Measurements from ENCODE around the gene FER1L5. TPM values are rescaled to one million over a fixed set of nuclear protein-coding genes. Genes with fewer than 3 reads are reported as not detected.

Gene FER1L5
- total RNA-seq, 1 experiment from 2014 or later = 0.07 TPM

DNA sequence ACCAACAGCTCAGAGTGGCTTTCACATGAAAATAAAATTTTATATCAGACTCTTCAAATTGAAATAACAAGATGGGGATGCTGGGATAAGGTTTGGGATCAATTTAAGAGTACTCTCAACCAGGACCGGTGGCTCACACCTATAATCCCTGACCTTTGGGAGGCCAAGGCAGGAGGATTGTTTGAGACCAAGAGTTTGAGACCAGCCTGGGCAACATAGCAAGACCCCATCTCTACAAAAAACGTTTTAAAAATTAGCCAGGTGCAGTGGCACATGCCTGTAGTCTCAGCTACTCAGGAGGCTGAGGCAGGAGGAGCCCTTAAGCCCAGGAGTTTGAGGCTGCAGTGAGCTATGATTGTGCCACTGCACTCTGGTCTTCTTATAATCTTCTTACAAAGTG lies 94.7 kb downstream of the FER1L5 start:
- H3K27me3 Mint-ChIP-seq (ENCODE audit: insufficient read depth, unreplicated experiment) = no peaks in the 10 kb centered on the region
- no TSS peak for BruUV-seq (replicated peaks)
- peaks cover 4% of the 10 kb centered on the region; the same call in 1 of the 2 replicates for H3K36me3 ChIP-seq (ENCODE audit: control insufficient read depth, insufficient read depth, low read length)
- no peaks in the 10 kb centered on the region for H3K9me3 ChIP-seq
- H3K27me3 ChIP-seq (replicated peaks; ENCODE audit: control insufficient read depth, insufficient read depth, low read length) = no peaks in the 10 kb centered on the region
- no peak overlapping the region for H3K27ac Mint-ChIP-seq (ENCODE audit: unreplicated experiment)
- no peak overlapping the region for H3K4me3 ChIP-seq (ENCODE audit: low read depth, low read length)
- no peaks in the 10 kb centered on the region for H3K9me3 Mint-ChIP-seq (ENCODE audit: unreplicated experiment)
- peaks cover 45% of the 10 kb centered on the region for H3K36me3 Mint-ChIP-seq (ENCODE audit: insufficient read depth, unreplicated experiment)
- H3K4me3 Mint-ChIP-seq (ENCODE audit: unreplicated experiment) = no peak overlapping the region
- intact Hi-C loops (cut with micrococcal nuclease; ENCODE audit: unreplicated experiment) = no loop called here
- no peak for DNase-seq
- H3K4me1 ChIP-seq = peaks cover 6% of the 10 kb centered on the region
- TF ChIP-seq, protein P1, sequence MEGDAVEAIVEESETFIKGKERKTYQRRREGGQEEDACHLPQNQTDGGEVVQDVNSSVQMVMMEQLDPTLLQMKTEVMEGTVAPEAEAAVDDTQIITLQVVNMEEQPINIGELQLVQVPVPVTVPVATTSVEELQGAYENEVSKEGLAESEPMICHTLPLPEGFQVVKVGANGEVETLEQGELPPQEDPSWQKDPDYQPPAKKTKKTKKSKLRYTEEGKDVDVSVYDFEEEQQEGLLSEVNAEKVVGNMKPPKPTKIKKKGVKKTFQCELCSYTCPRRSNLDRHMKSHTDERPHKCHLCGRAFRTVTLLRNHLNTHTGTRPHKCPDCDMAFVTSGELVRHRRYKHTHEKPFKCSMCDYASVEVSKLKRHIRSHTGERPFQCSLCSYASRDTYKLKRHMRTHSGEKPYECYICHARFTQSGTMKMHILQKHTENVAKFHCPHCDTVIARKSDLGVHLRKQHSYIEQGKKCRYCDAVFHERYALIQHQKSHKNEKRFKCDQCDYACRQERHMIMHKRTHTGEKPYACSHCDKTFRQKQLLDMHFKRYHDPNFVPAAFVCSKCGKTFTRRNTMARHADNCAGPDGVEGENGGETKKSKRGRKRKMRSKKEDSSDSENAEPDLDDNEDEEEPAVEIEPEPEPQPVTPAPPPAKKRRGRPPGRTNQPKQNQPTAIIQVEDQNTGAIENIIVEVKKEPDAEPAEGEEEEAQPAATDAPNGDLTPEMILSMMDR (IDR thresholded peaks at IDR 0.05; ENCODE audit: insufficient read depth in 1 of 2, low read depth in 1 of 2, low read length in 1 of 2, severe bottlenecking in 1 of 2, unreplicated experiment in 1 of 2) = no peak
- POLR2A ChIA-PET = no interaction called here
- CTCF ChIA-PET = no interaction called here
- H3K4me1 Mint-ChIP-seq (ENCODE audit: low read depth, unreplicated experiment) = peaks cover 15% of the 10 kb centered on the region

DNA sequence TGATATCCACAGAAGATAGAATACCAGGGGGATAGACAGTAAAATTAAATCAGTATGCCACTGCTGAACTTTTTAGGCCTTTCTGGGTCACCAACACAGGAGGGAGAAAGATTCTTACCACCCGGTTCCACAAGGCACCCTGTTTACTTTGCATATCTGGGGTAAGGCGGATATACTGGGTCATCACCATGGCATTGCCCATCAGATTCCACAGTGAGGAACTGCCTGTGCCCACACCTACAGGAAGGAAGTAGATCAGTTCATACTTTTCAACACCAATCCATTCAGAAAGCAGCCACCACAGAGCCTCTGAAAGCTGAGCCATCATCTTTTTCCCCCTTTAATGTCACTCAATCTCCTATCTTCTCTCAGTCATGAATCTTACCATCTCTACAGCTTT lies 95.3 kb downstream of the FER1L5 start:
- H3K36me3 ChIP-seq (ENCODE audit: control insufficient read depth, insufficient read depth, low read length) = peaks cover 4% of the 10 kb centered on the region; the same call in 1 of the 2 replicates
- DNase-seq = no peak
- H3K4me1 ChIP-seq = peaks cover 6% of the 10 kb centered on the region
- Mint-ChIP-seq H3K4me1 (ENCODE audit: low read depth, unreplicated experiment) (peaks cover 15% of the 10 kb centered on the region), H3K9me3 (ENCODE audit: unreplicated experiment) (no peaks in the 10 kb centered on the region), H3K27me3 (ENCODE audit: insufficient read depth, unreplicated experiment) (no peaks in the 10 kb centered on the region), H3K36me3 (ENCODE audit: insufficient read depth, unreplicated experiment) (peaks cover 40% of the 10 kb centered on the region), H3K4me3 (ENCODE audit: unreplicated experiment) (no peak overlapping the region), H3K27ac (ENCODE audit: unreplicated experiment) (no peak overlapping the region)
- H3K9me3 ChIP-seq = no peaks in the 10 kb centered on the region
- no TSS peak for BruUV-seq (replicated peaks)
- TF ChIP-seq, protein P1 (IDR thresholded peaks at IDR 0.05; ENCODE audit: insufficient read depth in 1 of 2, low read depth in 1 of 2, low read length in 1 of 2, severe bottlenecking in 1 of 2, unreplicated experiment in 1 of 2) = no peak
- CTCF ChIA-PET = no interaction called here
- no peak overlapping the region for H3K4me3 ChIP-seq (ENCODE audit: low read depth, low read length)
- no peaks in the 10 kb centered on the region for H3K27me3 ChIP-seq (replicated peaks; ENCODE audit: control insufficient read depth, insufficient read depth, low read length)
- POLR2A ChIA-PET = no interaction called here
- intact Hi-C loops (cut with micrococcal nuclease; ENCODE audit: unreplicated experiment) = no loop called here

DNA sequence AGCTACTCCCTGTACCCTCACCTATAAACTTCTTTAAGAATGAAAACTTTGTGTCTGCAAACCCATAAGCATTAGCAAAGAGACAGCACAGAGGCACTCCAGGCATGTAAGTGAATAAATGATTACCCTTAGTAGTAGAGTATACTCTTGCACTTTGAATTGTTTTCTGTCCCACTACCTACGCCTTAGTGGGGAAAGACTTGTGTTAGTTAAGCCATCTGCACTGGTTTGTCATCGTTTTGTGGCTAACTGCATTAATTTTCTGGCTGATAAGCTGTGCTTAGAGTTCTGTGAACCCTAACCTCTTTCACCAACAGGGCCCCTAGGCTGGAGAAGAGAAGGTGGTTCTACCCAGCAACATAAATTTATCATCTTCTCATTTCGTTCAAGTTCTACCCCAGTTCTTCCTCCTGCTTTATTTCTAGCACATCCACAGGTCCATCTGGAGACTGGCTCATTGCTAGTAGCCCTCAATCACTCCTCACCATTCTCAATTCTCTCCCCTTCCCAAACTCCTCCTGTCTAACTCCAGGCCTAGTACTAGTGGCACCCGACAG lies 96.6 kb downstream of the FER1L5 start:
- TF ChIP-seq, protein P1 (IDR thresholded peaks at IDR 0.05; ENCODE audit: insufficient read depth in 1 of 2, low read depth in 1 of 2, low read length in 1 of 2, severe bottlenecking in 1 of 2, unreplicated experiment in 1 of 2) = no peak
- H3K4me3 ChIP-seq (ENCODE audit: low read depth, low read length) = peak overlapping the region; percentile 81
- DNase-seq = no peak
- H3K4me1 ChIP-seq = peaks cover 6% of the 10 kb centered on the region
- TSS peak; percentile 73 for BruUV-seq (replicated peaks)
- H3K9me3 ChIP-seq = no peaks in the 10 kb centered on the region
- H3K36me3 ChIP-seq (ENCODE audit: control insufficient read depth, insufficient read depth, low read length) = peaks cover 1% of the 10 kb centered on the region; the same call in 1 of the 2 replicates
- no peaks in the 10 kb centered on the region for H3K27me3 ChIP-seq (replicated peaks; ENCODE audit: control insufficient read depth, insufficient read depth, low read length)
- peaks cover 15% of the 10 kb centered on the region for H3K4me1 Mint-ChIP-seq (ENCODE audit: low read depth, unreplicated experiment)
- peaks cover 27% of the 10 kb centered on the region for H3K36me3 Mint-ChIP-seq (ENCODE audit: insufficient read depth, unreplicated experiment)
- H3K4me3 Mint-ChIP-seq (ENCODE audit: unreplicated experiment) = peak overlapping the region; percentile 85
- ChIA-PET POLR2A (interaction anchor here (0.6 to 0.9 kb wide), 2 partner anchors 47 to 49 kb away, joined by 3 to 6 read pairs; no protein-coding TSS in a partner anchor), CTCF (no interaction called here)
- H3K9me3 Mint-ChIP-seq (ENCODE audit: unreplicated experiment) = no peaks in the 10 kb centered on the region
- no peaks in the 10 kb centered on the region for H3K27me3 Mint-ChIP-seq (ENCODE audit: insufficient read depth, unreplicated experiment)
- intact Hi-C loops (cut with micrococcal nuclease; ENCODE audit: unreplicated experiment) = no loop called here
- H3K27ac Mint-ChIP-seq (ENCODE audit: unreplicated experiment) = peak overlapping the region; percentile 99

All from Caco-2 (cell line).